NB4 (cell line): ENCODE results near the gene ASB18.

Experiments
- CTCF ChIP-seq: IDR thresholded peaks from one replicate; pipeline ENCODE4 v1.5.1; 2012; ENCODE audit warnings: low read depth, low read length
- POLR2A ChIP-seq: IDR thresholded peaks from 2 replicates; pipeline ENCODE4 v1.6.1; 2011; ENCODE audit warnings: mild to moderate bottlenecking; ENCODE audit not compliant: insufficient read length; ENCODE audit errors: extremely low read depth

- TF ChIP-seq CTCF (peak; percentile 64), POLR2A (no peak)
Measured at GRCh38 chr2:236309669-236310029, 45.4 kb upstream of the ASB18 start.
